Kasumi-1 (cell line): ENCODE measurements around the gene ZNF648.
"Not testable (repeated sequence)": the region's sequence is repeated elsewhere in the genome, so short reads cannot be mapped to it uniquely, and the experiment has no call there.

ENCODE experiments used
- DNase-seq, 2 experiments: peaks; one replicate each; lab custom pipeline; 2025; lab: John Stamatoyannopoulos, UW

The ZNF648 gene

GRCh38 chr1:182029002-182029378 lies 32.5 kb downstream of the ZNF648 start:
- DNase-seq = no peak

GRCh38 chr1:182015360-182015759 lies 46.2 kb downstream of the ZNF648 start:
- DNase-seq = peak; percentile 7 to 15

- DNase-seq = not testable (repeated sequence)
Measured at GRCh38 chr1:182010800-182011370, 50.6 kb downstream of the ZNF648 start.

GRCh38 chr1:182005398-182005797 lies 56.1 kb downstream of the ZNF648 start:
- not testable (repeated sequence) for DNase-seq

- no peak for DNase-seq
Measured at GRCh38 chr1:182004601-182005000, 56.9 kb downstream of the ZNF648 start.
